B cell (primary cell): ENCODE results near the gene STAM. TPM values are rescaled to one million over a fixed set of nuclear protein-coding genes. Genes with fewer than 3 reads are reported as not detected.
A peak's percentile ranks its signal among the peaks of the same experiment; 100 is the strongest.

Experiments
- ATAC-seq: fragments of 200-7000 bp; cut with Tn5 transposase; one replicate; pipeline ENCODE4 v1.10.0; 2021; ENCODE audit warnings: low read depth, mild to moderate bottlenecking, moderate number of reproducible peaks, moderate library complexity
- CTCF ChIA-PET: fragments of 350-600 bp; sonication (Branson Sonifier 250); formaldehyde crosslinking; loops from one replicate; lab custom pipeline; 2021; ENCODE audit warnings: antibody characterized with exemption, inconsistent platforms; lab: Charles Lee
- POLR2A ChIA-PET: fragments of 350-600 bp; sonication (Branson Sonifier 250); formaldehyde crosslinking; loops from one replicate; lab custom pipeline; 2021; ENCODE audit warnings: antibody characterized with exemption; lab: Charles Lee
- DNase-seq: peaks from one replicate; pipeline ENCODE4 v3.0.0; 2013
- H2AFZ ChIP-seq: 2 replicates; pipeline ENCODE4 v1.6.1; 2012; ENCODE audit warnings: mild to moderate bottlenecking, low read depth, low read length; ENCODE audit not compliant: insufficient read depth, poor library complexity, severe bottlenecking
- H3K27ac ChIP-seq, 2 donors: 1 replicate in 1 of 2; 2 replicates in 1 of 2; pipeline ENCODE4 v1.5.1; 2012 to 2013; ENCODE audit warnings: low read length in 2 of 2, mild to moderate bottlenecking in 2 of 2, moderate library complexity in 1 of 2
- H3K27me3 ChIP-seq, 4 experiments: fragments of 200-600 bp in 1 of 4; sonication (generic) in 1 of 4; replicated peaks in 1 of 4; 1 replicate in 2 of 4; 2 replicates in 2 of 4; pipeline versions ENCODE4 v1.6.1 to v1.7.0; 2013 to 2016; ENCODE audit warnings: low read length in 3 of 4, mild to moderate bottlenecking in 2 of 4, mixed read lengths in 1 of 4, moderate library complexity in 1 of 4; ENCODE audit not compliant: insufficient read depth in 4 of 4, control insufficient read depth in 3 of 4; ENCODE audit errors: control extremely low read depth in 1 of 4
- H3K36me3 ChIP-seq, 2 experiments: replicated peaks in 1 of 2; 1 replicate in 1 of 2; 2 replicates in 1 of 2; pipeline versions ENCODE4 v1.6.1 to v1.7.1; 2013; ENCODE audit warnings: low read length in 1 of 2; ENCODE audit not compliant: insufficient read depth in 2 of 2, control insufficient read depth in 1 of 2; ENCODE audit errors: control extremely low read depth in 1 of 2, extremely low read depth in 1 of 2
- H3K4me1 ChIP-seq, 2 donors: fragments of 200-600 bp in 1 of 2; sonication (generic) in 1 of 2; 1 replicate in 1 of 2; 2 replicates in 1 of 2; pipeline versions ENCODE4 v1.5.1 to v1.6.1; 2013 to 2017; ENCODE audit warnings: low read length in 2 of 2; ENCODE audit not compliant: control insufficient read depth in 2 of 2, insufficient read depth in 2 of 2
- H3K4me2 ChIP-seq: replicated peaks from 2 replicates; pipeline ENCODE3; 2012; ENCODE audit warnings: mild to moderate bottlenecking, low read depth, low read length; ENCODE audit not compliant: poor library complexity, severe bottlenecking
- H3K4me3 ChIP-seq, 5 experiments: fragments of 200-600 bp in 1 of 5; sonication (generic) in 1 of 5; 1 replicate in 3 of 5; 2 replicates in 2 of 5; pipeline versions ENCODE4 v1.5.1 to v1.7.0; 2011 to 2016; ENCODE audit warnings: low read length in 4 of 5, mild to moderate bottlenecking in 4 of 5, low read depth in 2 of 5, control low read depth in 1 of 5, moderate library complexity in 1 of 5; ENCODE audit not compliant: insufficient read depth in 1 of 5; ENCODE audit errors: control extremely low read depth in 1 of 5, extremely low read depth in 1 of 5
- H3K79me2 ChIP-seq: fragments of 200-600 bp; sonication (generic); one replicate; pipeline ENCODE4 v1.6.0; 2016; ENCODE audit warnings: low read length; ENCODE audit not compliant: control insufficient read depth, insufficient read depth
- H3K9ac ChIP-seq: fragments of 200-600 bp; sonication (generic); 2 replicates; pipeline ENCODE4 v1.6.1; 2017; ENCODE audit warnings: mild to moderate bottlenecking, low read length, moderate library complexity
- H3K9me3 ChIP-seq, 3 donors: one replicate each; pipeline versions ENCODE4 v1.6.1 to v1.7.1; 2013; ENCODE audit warnings: low read length in 2 of 3; ENCODE audit not compliant: control insufficient read depth in 2 of 3, insufficient read depth in 1 of 3; ENCODE audit errors: control extremely low read depth in 1 of 3
- H4K20me1 ChIP-seq: 2 replicates; pipeline ENCODE4 v1.6.0; 2012; ENCODE audit warnings: mild to moderate bottlenecking, low read length; ENCODE audit not compliant: insufficient read depth, control insufficient read depth, poor library complexity, severe bottlenecking
- H3K27ac Mint-ChIP-seq: one replicate; pipeline ENCODE4 v1.8.0; 2021; ENCODE audit warnings: mixed read lengths
- H3K27me3 Mint-ChIP-seq: one replicate; pipeline ENCODE4 v1.8.0; 2021; ENCODE audit warnings: mixed read lengths
- H3K4me1 Mint-ChIP-seq: one replicate; pipeline ENCODE4 v1.8.0; 2021; ENCODE audit warnings: mixed read lengths
- H3K4me3 Mint-ChIP-seq: one replicate; pipeline ENCODE4 v1.8.0; 2021; ENCODE audit warnings: mixed read lengths
- H3K9me3 Mint-ChIP-seq: one replicate; pipeline ENCODE4 v1.8.0; 2022; ENCODE audit warnings: mixed read lengths; ENCODE audit not compliant: insufficient read depth
- EZH2 ChIP-seq: IDR thresholded peaks from 2 replicates; pipeline ENCODE4 v1.6.1; 2012; ENCODE audit warnings: borderline replicate concordance, low read depth, mild to moderate bottlenecking, moderate library complexity, low read length; ENCODE audit not compliant: insufficient read depth, poor library complexity, severe bottlenecking
- WGBS: methylation state at CpG from one replicate; pipeline ENCODE4 v1.1.5; 2013; ENCODE audit warnings: missing lambda C conversion rate; ENCODE audit not compliant: insufficient coverage; 5-methylcytosine and 5-hydroxymethylcytosine counted together
- intact Hi-C: fragments of 100-400 bp; cut with micrococcal nuclease; formaldehyde crosslinking; loops from one replicate; pipeline ENCODE4 v1.10.0; 2022
- polyA plus RNA-seq: library from polyadenylated mRNA; depleted of rRNA; stranded (reverse); fragments of >200 nt; gene quantifications from 2 replicates; pipeline ENCODE4 v1.2.3, GENCODE V29; 2012
- total RNA-seq, 2 donors: library from RNA; stranded (reverse); fragments of 120-200 nt in 1 of 2; gene quantifications; 1 replicate in 1 of 2; 2 replicates in 1 of 2; pipeline versions ENCODE4 v1.2.3 to v1.2.4, GENCODE V29; 2013 to 2022
- TF ChIP-seq, protein P1 (sequence below): fragments of 200-600 bp; IDR thresholded peaks from one replicate; pipeline ENCODE4 v1.8.0; 2022; ENCODE audit warnings: antibody characterized with exemption, mild to moderate bottlenecking

The STAM gene
- total and polyA plus RNA-seq, 2 donors (not counting 1 experiment from before 2014, with no cell fraction given), result 9.1 to 35.1 TPM

DNA sequence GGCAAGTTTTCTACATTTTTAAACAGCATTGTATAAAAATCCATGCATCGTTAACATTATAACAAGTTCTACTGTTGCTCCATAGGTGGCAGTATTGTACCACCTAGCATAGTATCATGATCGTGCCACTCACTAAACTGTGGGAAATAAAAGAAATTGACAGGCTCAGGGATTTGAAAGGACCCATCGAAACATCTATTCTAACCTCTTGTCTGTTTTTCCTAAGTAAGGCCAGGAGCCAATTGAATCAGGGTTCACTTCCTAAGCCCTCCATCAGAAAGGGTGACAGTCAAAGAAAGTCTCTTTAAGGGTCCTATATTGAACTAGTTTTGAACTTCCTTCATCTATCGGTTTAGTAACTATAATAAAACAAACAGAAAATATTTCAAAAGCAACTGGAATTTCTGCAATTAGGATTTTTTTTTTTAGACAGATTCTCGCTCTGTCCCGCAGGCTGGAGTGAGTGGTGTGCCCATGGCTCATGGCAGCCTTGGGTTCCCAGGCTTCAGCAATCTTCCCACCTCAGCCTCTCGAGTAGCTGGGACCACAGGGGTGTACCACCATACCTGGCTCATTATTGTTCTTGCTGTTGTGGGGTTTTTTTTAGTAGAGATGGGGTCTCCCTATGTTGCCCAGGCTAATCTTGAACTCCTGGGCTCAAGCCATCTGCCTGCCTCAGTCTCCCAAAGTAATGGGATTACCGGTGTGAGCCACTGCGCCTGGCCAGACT lies 36.2 kb upstream of the STAM start:
- Mint-ChIP-seq H3K9me3 (no peaks in the 10 kb centered on the region), H3K27me3 (peaks cover 4% of the 10 kb centered on the region), H3K4me1 (peaks cover 2% of the 10 kb centered on the region), H3K27ac (no peak overlapping the region), H3K4me3 (no peak overlapping the region)
- ChIA-PET CTCF (interaction anchor here (0.9 to 6.1 kb wide), 13 partner anchors 11 to 780 kb away, joined by 3 to 75 read pairs (median 6); partner anchors contain the start of gene STAM), POLR2A (no interaction called here)
- Histone ChIP-seq H3K36me3 (no peaks in the 10 kb centered on the region), H3K9ac (no peak overlapping the region), H3K27me3 (no peaks in the 10 kb centered on the region), H3K79me2 (no peaks in the 10 kb centered on the region), H2AFZ (no peak overlapping the region), H3K9me3 (no peaks in the 10 kb centered on the region), H3K4me2 (no peak overlapping the region), H3K4me3 (no peak overlapping the region), H4K20me1 (no peaks in the 10 kb centered on the region), H3K27ac (no peak overlapping the region), H3K4me1 (no peaks in the 10 kb centered on the region)
- intact Hi-C loops, result loop anchor here (1.0 to 5.0 kb wide), 2 partner anchors 136 to 630 kb away; no protein-coding TSS in a partner anchor
- DNase-seq (peak; percentile 64), ATAC-seq (peak; percentile 76)
- TF ChIP-seq, protein P1, sequence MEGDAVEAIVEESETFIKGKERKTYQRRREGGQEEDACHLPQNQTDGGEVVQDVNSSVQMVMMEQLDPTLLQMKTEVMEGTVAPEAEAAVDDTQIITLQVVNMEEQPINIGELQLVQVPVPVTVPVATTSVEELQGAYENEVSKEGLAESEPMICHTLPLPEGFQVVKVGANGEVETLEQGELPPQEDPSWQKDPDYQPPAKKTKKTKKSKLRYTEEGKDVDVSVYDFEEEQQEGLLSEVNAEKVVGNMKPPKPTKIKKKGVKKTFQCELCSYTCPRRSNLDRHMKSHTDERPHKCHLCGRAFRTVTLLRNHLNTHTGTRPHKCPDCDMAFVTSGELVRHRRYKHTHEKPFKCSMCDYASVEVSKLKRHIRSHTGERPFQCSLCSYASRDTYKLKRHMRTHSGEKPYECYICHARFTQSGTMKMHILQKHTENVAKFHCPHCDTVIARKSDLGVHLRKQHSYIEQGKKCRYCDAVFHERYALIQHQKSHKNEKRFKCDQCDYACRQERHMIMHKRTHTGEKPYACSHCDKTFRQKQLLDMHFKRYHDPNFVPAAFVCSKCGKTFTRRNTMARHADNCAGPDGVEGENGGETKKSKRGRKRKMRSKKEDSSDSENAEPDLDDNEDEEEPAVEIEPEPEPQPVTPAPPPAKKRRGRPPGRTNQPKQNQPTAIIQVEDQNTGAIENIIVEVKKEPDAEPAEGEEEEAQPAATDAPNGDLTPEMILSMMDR, result peak; percentile 96
- no peak for TF ChIP-seq EZH2
- WGBS, result 67% methylated on average over 3 of the region's 9 CpGs

DNA sequence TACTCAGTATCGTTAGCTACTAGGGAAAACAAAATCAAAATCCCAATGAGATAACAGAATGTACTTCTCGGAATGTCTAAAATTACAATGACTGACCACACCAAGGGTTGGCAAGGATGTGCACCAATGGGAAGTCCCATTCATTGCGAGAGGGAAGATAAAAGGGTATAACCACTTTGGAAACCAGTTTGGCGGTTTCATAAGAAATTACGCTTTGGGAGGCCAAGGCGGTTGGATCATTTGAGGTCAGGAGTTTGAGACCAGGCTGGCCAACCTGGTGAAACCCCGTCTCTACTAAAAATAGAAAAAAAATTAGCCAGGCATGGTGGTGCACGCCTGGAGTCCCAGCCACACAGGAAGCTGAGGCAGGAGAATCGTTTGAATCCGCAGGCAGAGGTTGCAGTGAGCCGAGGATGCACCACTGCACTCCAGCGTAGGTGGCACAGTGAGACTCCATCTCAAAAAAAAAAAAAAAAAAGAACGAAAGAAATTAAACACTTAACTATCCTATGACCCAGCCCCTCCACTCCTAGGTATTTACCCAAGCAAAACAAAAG lies 34.4 kb upstream of the STAM start:
- intact Hi-C loops, result loop anchor here (5.0 kb wide), 1 partner anchor 628 kb away; no protein-coding TSS in a partner anchor
- ChIA-PET CTCF (interaction anchor here (0.7 to 6.1 kb wide), 10 partner anchors 10 to 196 kb away, joined by 3 to 75 read pairs (median 4); no protein-coding TSS in a partner anchor), POLR2A (no interaction called here)
- no peaks in the 10 kb centered on the region for H4K20me1 ChIP-seq
- H3K36me3 ChIP-seq, result no peaks in the 10 kb centered on the region
- no peak overlapping the region for H3K4me3 Mint-ChIP-seq
- H3K9me3 ChIP-seq, result no peaks in the 10 kb centered on the region
- no peaks in the 10 kb centered on the region for H3K4me1 ChIP-seq
- WGBS, result 91% methylated on average over 9 of the region's 13 CpGs
- DNase-seq (no peak), ATAC-seq (no peak)
- no peaks in the 10 kb centered on the region for H3K27me3 ChIP-seq
- H3K9ac ChIP-seq, result no peak overlapping the region
- no peak overlapping the region for H3K4me2 ChIP-seq
- no peaks in the 10 kb centered on the region for H3K79me2 ChIP-seq
- no peak overlapping the region for H3K4me3 ChIP-seq
- H2AFZ ChIP-seq, result no peak overlapping the region
- peaks cover 2% of the 10 kb centered on the region for H3K4me1 Mint-ChIP-seq
- H3K9me3 Mint-ChIP-seq, result no peaks in the 10 kb centered on the region
- H3K27ac ChIP-seq, result no peak overlapping the region
- H3K27ac Mint-ChIP-seq, result no peak overlapping the region
- TF ChIP-seq EZH2, result no peak
- peaks cover 4% of the 10 kb centered on the region for H3K27me3 Mint-ChIP-seq
